GM21515 (cell line): ENCODE data around the gene MYO15A.
"Not testable (repeated sequence)": the region's sequence is repeated elsewhere in the genome, so short reads cannot be mapped to it uniquely, and the experiment has no call there.

Experiments
- ATAC-seq: cut with Tn5 transposase; IDR thresholded peaks from one replicate; pipeline ENCODE4 v1.9.1; 2021; ENCODE audit not compliant: unreplicated experiment

Gene MYO15A

GRCh38 chr17:18206962-18207361 is 98.4 kb downstream of the MYO15A start:
- ATAC-seq: no peak

GRCh38 chr17:18208092-18208491 is 99.5 kb downstream of the MYO15A start:
- ATAC-seq: no peak

DNA sequence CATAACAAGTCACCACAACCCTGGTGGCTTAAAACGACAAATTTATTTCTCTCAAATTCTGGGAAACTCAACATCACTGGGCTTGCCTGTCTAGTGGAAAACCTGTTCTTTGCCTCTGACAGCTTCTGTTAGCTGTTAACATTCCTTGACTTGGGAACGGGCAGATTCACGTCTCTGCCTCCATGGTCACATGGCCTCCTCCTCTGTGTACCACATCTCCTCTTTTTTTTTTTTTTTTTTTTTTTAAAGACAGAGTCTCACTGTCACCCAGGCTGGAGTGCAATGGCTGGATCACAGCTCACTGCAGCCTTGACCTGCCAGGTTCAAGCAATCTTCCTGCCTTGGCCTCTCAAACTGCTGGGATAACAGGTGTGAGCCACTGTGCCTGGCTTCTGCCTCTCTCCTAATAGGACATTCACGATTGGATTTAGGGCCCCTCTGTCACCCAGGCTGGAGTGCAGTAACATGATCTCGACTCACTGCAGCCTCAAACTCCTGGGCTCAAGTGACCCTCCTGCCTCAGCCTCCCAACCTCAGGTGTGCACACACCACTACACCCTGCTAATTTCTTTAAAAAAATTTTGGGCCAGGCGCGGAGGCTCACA is 105.2 kb downstream of the MYO15A start:
- no peak for ATAC-seq

DNA sequence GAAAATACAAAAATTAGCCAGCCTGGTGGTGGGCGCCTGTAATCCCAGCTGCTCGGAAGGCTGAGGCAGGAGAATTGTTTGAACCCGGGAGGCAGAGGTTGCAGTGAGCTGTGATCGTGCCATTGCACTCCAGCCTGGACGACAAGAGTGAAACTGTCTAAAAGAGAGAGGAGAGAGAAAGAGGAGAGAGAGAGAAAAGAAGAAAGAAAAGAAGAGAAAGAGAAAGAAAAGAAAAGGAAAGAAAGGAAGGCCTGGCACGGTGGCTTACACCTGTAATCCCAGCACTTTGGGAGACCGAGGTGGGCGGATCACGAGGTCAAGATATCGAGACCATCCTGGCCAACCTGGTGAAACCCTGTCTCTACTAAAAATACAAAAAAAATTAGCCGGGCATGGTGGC is 108.3 kb downstream of the MYO15A start:
- ATAC-seq: not testable (repeated sequence)

- ATAC-seq: no peak
These were observed 109.0 kb downstream of the MYO15A start for GRCh38 chr17:18217412-18218015.

DNA sequence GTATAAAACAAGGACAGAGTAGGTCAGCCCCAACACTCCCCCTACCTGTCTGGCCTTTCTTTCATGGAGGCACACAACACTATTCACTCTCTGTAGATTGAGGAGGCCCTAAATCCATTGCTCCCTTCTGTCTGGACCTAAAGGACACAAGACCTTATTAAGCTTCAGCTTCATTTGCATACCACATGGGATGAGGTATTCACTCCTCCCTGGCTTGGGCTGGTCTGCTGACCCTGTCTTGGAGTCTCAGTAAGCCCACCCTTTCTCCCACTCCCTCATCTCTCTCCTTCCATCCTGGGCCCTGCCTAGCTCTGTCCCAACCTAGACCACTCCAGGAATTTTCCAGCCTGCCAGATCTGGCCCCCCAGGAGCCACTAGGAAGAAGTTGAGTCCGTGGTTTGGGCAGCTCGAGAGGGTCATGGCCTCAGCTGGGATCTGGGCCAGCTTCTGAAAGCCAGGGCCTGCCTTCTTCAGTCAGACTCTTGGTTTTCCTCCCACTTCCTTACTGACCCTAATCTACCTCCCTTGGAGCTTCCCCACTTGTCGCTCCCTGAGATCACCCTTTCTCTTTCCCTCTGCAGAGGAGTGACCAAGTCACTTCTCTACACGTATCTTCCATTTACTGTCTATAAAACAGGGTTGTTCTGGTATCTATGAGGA is 110.3 kb downstream of the MYO15A start:
- no peak for ATAC-seq

DNA sequence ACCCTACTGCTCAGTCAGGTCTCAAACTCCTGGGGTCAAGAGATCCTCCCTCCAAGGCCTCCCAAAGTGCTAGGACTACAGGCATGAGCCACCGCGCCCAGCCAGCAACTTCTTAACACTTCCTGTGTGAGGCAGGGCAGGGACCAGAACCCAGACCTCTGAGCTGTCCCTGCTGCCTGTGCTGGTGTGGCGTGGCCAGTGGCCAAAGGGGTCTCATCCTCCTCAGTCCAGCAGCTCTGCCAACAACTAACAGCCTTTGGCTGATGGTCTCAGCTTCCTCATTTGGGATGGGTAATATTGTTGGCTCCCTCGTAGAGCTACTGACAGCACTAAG is 115.5 kb downstream of the MYO15A start:
- ATAC-seq: no peak

- ATAC-seq: no peak
These were observed 116.0 kb downstream of the MYO15A start for GRCh38 chr17:18224387-18225120.

GRCh38 chr17:18225121-18225641 is 116.6 kb downstream of the MYO15A start, which contains the start of gene LLGL1:
LLGL1 (plus strand) TSS chr17:18225635; CDS start chr17:18225683, 48 bp downstream.
- peak; percentile 88 for ATAC-seq

DNA sequence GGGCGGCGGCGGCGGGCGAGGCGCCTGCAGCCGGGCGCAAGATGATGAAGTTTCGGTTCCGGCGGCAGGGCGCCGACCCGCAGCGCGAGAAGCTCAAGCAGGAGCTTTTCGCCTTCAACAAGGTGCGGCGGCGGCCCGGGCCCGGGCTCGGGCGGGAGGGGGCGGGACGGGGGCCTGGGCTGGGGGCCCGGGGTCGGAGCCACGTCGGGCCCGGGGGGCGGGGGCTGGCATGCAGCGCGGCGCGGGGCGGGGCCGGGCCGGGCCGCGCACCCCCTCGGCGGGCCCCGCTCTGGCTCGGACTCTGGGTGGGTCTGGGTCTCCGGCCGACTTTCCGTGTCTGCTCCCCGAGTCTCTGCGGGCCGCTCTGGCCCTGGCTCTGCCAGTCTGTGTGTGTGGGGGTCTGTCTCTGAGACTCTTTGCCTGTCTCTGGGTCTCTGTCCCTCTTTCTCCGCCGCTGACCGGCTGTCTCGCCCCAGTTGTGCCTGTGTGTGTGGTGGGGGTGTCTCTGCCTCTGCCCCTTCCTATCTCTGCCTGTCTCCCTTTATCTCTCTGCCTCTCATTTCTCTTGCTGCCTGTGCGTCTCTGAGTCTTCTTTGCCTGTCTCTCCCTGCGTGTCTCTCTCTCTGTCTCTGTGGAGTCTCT is 117.2 kb downstream of the MYO15A start:
- peak; percentile 9 for ATAC-seq

GRCh38 chr17:18226284-18226945 is 117.9 kb downstream of the MYO15A start:
- ATAC-seq: no peak

- no peak for ATAC-seq
These were observed 119.1 kb downstream of the MYO15A start for GRCh38 chr17:18227635-18228034.

DNA sequence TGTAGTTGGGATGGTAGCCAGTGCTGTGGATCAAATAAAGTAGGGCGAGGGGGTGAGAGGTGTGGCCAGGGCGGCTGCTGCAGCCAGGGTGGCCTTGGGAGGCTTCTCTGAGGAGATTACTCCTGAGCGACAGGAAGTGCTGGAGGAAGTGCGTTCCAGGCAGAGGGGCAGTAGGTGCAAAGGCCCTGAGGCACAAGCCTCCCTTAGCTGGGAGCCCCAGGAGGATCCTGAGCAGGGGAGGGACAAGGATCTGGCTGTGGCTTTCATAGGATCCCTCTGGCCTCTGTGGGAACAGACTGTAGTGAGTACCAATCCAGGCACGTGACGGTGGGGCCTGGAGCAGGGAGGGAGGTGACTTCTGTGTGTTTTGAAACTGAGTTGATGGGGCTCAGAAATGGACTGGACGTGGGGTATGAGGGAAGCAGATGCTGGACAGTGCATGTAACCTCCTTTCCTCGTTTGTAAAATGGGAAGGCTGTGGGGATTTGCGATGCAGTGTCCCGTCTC is 119.7 kb downstream of the MYO15A start:
- no peak for ATAC-seq

DNA sequence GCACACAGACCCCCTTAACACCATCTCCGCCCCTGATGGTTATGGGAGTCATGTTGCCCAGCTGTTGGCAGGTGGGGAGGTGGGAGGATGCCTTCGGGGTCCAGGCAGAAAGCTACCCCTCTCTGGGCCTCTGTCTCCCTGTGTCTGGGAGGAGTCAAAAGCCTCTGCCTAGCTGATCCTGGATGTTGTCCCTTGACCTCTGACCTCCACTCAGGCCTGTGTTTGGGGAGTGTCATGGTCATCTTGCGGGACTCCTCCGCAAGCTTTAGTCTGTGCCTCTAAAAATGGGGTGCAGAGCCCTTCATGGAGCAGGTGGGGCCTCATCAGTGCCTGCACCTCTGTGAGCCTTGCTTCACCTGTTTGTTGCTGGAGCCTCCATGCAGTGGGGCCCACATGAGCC is 120.7 kb downstream of the MYO15A start:
- no peak for ATAC-seq
